Fibroblast of lung (primary cell): Measurements from ENCODE around the gene CTNND2.

Experiments used
- CTCF ChIP-seq, 2 donors: IDR thresholded peaks in 1 of 2; conservative IDR thresholded peaks in 1 of 2; 1 replicate in 1 of 2; 2 replicates in 1 of 2; pipeline ENCODE4 v1.5.1; 2011 to 2012; ENCODE audit warnings: low read length in 2 of 2, control low read depth in 1 of 2, inconsistent platforms in 1 of 2, low read depth in 1 of 2, mild to moderate bottlenecking in 1 of 2
- EZH2 ChIP-seq: IDR thresholded peaks from 2 replicates; pipeline ENCODE4 v1.5.1; 2012; ENCODE audit warnings: low read length, control low read depth, mild to moderate bottlenecking; ENCODE audit errors: missing control alignments

DNA sequence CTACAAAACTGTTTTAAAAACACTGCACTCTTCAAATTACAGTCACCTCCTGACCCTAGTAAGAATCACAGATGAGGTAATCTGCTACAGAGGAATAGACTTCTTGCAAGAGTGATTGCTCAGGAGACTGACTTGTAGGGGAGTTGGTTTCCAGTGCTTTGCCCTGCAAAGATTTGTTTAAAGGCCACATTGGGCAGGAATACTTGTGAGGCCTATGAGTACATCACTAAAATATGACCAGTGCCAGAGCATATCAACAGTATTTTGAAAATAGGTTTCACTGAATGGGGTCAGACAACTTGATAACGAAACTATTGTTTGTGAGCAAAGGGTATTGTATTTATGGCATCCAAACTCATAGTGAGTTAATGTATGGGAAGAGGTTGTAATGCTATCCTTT lies 21.5 kb upstream of the CTNND2 start:
- no peak for TF ChIP-seq CTCF (conservative IDR thresholded peaks at IDR 0.05 in 1 of 2, IDR thresholded peaks at IDR 0.05 in 1 of 2; ENCODE audit: low read depth in 1 of 2, low read length in 2 of 2)
- no peak for TF ChIP-seq EZH2
